Sigmoid colon (tissue), 4 donors: ENCODE data around the gene ACTR1B.

ENCODE experiments used
- EP300 ChIP-seq, 4 donors: sonication (generic); formaldehyde crosslinking; IDR thresholded peaks; one replicate each; pipeline ENCODE4 v1.6.1; 2017; ENCODE audit warnings: antibody characterized with exemption in 4 of 4
- TF ChIP-seq, protein P1 (sequence below), 4 experiments: fragments of 450-650 bp in 3 of 4; fragments of 200-600 bp in 1 of 4; IDR thresholded peaks; one replicate each; pipeline ENCODE4 v1.5.1; 2016 to 2019; ENCODE audit warnings: antibody characterized with exemption in 4 of 4, mild to moderate bottlenecking in 3 of 4, moderate library complexity in 2 of 4

- TF ChIP-seq, protein P1, sequence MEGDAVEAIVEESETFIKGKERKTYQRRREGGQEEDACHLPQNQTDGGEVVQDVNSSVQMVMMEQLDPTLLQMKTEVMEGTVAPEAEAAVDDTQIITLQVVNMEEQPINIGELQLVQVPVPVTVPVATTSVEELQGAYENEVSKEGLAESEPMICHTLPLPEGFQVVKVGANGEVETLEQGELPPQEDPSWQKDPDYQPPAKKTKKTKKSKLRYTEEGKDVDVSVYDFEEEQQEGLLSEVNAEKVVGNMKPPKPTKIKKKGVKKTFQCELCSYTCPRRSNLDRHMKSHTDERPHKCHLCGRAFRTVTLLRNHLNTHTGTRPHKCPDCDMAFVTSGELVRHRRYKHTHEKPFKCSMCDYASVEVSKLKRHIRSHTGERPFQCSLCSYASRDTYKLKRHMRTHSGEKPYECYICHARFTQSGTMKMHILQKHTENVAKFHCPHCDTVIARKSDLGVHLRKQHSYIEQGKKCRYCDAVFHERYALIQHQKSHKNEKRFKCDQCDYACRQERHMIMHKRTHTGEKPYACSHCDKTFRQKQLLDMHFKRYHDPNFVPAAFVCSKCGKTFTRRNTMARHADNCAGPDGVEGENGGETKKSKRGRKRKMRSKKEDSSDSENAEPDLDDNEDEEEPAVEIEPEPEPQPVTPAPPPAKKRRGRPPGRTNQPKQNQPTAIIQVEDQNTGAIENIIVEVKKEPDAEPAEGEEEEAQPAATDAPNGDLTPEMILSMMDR (IDR thresholded peaks at IDR 0.05): no peak
- TF ChIP-seq EP300 (IDR thresholded peaks at IDR 0.05): no peak
These were observed 47.5 kb upstream of the ACTR1B start for GRCh38 chr2:97711394-97711711.
